ENCODE results near the gene GMCL1. TPM values are rescaled to one million over a fixed set of nuclear protein-coding genes. Genes with fewer than 3 reads are reported as not detected.
"Not testable (repeated sequence)": the region's sequence is repeated elsewhere in the genome, so short reads cannot be mapped to it uniquely, and the experiment has no call there.

GMCL1 gene
- total RNA-seq, 1 donor from 2014 or later: 4.3 TPM

- intact Hi-C loops (cut with DNase I); ATAC-seq; DNase-seq (ENCODE audit: missing footprints): not testable (repeated sequence)
These were observed 26.6 kb upstream of the GMCL1 start for GRCh38 chr2:69802781-69803367.

GRCh38 chr2:69804416-69804815 is 25.0 kb upstream of the GMCL1 start:
- intact Hi-C loops (cut with DNase I): no loop called here
- ATAC-seq (no peak), DNase-seq (ENCODE audit: missing footprints) (no peak)

- no peak for ATAC-seq
- no peak for DNase-seq (ENCODE audit: missing footprints)
- intact Hi-C loops (cut with DNase I): no loop called here
These were observed 23.6 kb upstream of the GMCL1 start for GRCh38 chr2:69805887-69806286.

GRCh38 chr2:69807821-69808540 is 21.5 kb upstream of the GMCL1 start:
- no peak for DNase-seq (ENCODE audit: missing footprints)
- ATAC-seq: no peak
- intact Hi-C loops (cut with DNase I): no loop called here

- no peak for DNase-seq (ENCODE audit: missing footprints)
- no peak for ATAC-seq
- intact Hi-C loops (cut with DNase I): loop anchor here (10.0 kb wide), 1 partner anchor 246 kb away; no protein-coding TSS in a partner anchor
These were observed 18.9 kb upstream of the GMCL1 start for GRCh38 chr2:69810550-69810949.

GRCh38 chr2:69811018-69811417 is 18.4 kb upstream of the GMCL1 start:
- intact Hi-C loops (cut with DNase I): loop anchor here (10.0 kb wide), 1 partner anchor 246 kb away; no protein-coding TSS in a partner anchor
- no peak for DNase-seq (ENCODE audit: missing footprints)
- no peak for ATAC-seq

GRCh38 chr2:69811591-69811990 is 17.9 kb upstream of the GMCL1 start:
- intact Hi-C loops (cut with DNase I): loop anchor here (10.0 kb wide), 1 partner anchor 247 kb away; no protein-coding TSS in a partner anchor
- ATAC-seq (no peak), DNase-seq (ENCODE audit: missing footprints) (no peak)

- no peak for DNase-seq (ENCODE audit: missing footprints)
- intact Hi-C loops (cut with DNase I): loop anchor here (5.0 to 10.0 kb wide), 2 partner anchors 73 to 251 kb away; partner anchors contain the start of gene ANXA4
- no peak for ATAC-seq
These were observed 13.7 kb upstream of the GMCL1 start for GRCh38 chr2:69815717-69816116.

GRCh38 chr2:69816923-69817542 is 12.4 kb upstream of the GMCL1 start:
- ATAC-seq (no peak), DNase-seq (ENCODE audit: missing footprints) (no peak)
- intact Hi-C loops (cut with DNase I): loop anchor here (1.0 to 10.0 kb wide), 3 partner anchors 75 to 252 kb away; partner anchors contain the start of gene ANXA4

GRCh38 chr2:69817729-69818501 is 11.5 kb upstream of the GMCL1 start:
- intact Hi-C loops (cut with DNase I): loop anchor here (1.0 to 10.0 kb wide), 3 partner anchors 76 to 253 kb away; partner anchors contain the start of gene ANXA4
- no peak for ATAC-seq
- DNase-seq (ENCODE audit: missing footprints): no peak

GRCh38 chr2:69827796-69828540 is 1.5 kb upstream of the GMCL1 start:
- ATAC-seq (no peak), DNase-seq (ENCODE audit: missing footprints) (no peak)
- intact Hi-C loops (cut with DNase I): no loop called here

GRCh38 chr2:69828938-69829255 is 563 bp upstream of the GMCL1 start:
- intact Hi-C loops (cut with DNase I): no loop called here
- DNase-seq (ENCODE audit: missing footprints): no peak
- no peak for ATAC-seq

- ATAC-seq: peak; percentile 23
- intact Hi-C loops (cut with DNase I): no loop called here
- peak; percentile 67 for DNase-seq (ENCODE audit: missing footprints)
These were observed 815 bp downstream of the GMCL1 start for GRCh38 chr2:69830045-69830905.

GRCh38 chr2:69830906-69831241 is 1.4 kb downstream of the GMCL1 start:
- DNase-seq (ENCODE audit: missing footprints); intact Hi-C loops (cut with DNase I); ATAC-seq: not testable (repeated sequence)

- ATAC-seq (no peak), DNase-seq (ENCODE audit: missing footprints) (no peak)
- intact Hi-C loops (cut with DNase I): no loop called here
These were observed 2.0 kb downstream of the GMCL1 start for GRCh38 chr2:69831354-69831905.

GRCh38 chr2:69833752-69834151 is 4.3 kb downstream of the GMCL1 start:
- intact Hi-C loops (cut with DNase I): no loop called here
- DNase-seq (ENCODE audit: missing footprints) (no peak), ATAC-seq (no peak)

GRCh38 chr2:69835666-69836065 is 6.2 kb downstream of the GMCL1 start:
- DNase-seq (ENCODE audit: missing footprints): no peak
- no peak for ATAC-seq
- intact Hi-C loops (cut with DNase I): no loop called here
